Measurements from ENCODE around the gene UBC.
"Not testable (repeated sequence)": the region's sequence is repeated elsewhere in the genome, so short reads cannot be mapped to it uniquely, and the experiment has no call there.

Gene UBC

DNA sequence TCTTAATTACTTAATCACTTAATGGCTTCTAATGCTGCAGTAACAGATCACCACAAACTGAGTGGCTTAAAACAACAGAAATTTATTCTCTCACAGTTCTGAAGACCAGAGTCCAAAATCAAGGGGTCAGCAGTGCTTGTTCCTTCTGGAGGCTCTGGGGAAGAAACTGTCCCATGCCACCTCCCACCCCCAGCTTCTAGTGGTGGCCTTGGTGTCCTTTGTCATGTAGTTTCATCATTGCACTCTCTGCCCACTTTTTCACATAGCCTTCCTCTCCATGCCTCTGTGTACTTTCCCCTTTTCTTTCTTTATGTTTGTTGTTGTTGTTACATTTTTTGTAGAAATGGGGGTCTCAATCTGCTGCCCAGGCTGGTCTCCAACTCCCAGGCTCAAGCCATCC, 16.1 kb upstream of the UBC start:
- no peak for DNase-seq (ENCODE audit: low spot score)

DNA sequence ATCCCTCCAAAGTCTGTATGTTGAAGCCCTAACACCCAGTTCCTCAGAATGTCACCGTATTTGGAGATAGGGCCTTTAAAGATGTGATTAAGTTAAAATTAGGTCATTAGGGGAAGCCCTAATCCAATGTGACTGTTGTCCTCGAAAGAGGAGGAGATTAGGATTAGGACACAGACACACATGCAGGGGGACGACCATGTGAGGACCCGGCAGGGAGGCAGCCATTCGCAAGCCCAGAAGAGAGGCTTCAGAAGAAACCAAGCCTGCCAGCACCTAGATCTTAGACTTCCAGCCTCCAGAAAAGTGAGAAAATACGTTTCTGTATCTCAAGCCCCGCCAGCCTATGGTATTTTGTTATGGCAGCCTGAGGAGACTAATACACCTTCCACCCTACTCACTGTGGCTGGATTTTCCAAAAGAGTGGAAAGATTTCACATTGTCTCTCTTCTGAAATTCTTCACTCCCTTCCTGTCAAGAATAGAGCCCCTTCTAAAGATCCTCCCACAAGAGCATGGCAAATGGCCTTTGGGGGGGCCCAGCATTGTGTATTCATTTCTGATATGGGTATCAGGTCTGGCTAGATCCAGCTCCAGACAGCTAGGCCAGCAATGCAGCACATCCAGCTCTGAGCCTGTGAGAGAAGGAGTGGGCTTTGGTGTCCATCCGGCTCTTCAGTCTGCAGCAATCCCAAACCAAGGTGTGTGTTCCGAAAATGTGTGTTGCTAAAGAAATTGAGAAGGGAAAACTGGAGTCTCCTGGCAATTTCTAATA, 15.4 kb upstream of the UBC start:
- DNase-seq (ENCODE audit: low spot score), result no peak

- DNase-seq (ENCODE audit: low spot score), result no peak
Measured at GRCh38 chr12:124928912-124929530, 14.6 kb upstream of the UBC start.

DNA sequence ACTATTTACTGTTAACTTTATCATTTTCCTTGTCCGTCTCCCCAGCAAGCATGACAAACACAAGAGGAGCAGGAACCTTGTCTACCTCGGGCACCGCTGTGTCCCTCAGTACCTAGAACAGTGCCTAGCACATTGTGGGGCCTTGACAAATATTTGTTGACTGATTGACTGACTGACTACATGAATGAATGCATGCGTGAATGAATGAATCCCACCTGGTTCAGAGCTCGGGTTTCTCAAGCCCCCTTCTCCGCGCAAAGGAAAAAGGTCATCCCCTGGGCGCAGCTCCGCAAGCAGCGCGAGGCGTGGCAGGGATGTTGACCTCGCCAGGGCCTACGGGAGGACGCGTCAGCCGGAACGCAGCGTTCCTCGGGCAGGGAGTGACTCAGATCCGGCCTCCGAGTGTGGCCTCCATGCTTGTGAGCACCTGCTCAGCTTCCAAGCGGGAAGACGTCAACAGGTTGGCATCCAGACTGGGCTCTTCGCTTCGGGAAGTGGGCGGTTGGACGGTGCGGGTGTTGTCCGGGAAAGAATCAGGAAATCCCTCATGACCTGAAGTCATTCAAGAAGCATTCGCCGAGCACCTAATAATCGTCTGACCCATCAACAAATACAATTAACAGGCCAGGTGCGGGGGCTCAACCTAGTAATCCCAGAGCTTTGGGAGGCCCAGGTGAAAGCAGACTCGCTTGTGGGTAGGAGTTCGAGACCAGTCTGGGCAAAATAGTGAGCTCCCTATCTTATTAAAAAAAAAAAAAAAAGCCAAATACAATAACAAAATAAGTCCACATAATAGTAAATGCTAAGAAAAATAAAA, 13.9 kb upstream of the UBC start:
- no peak for DNase-seq (ENCODE audit: low spot score)

DNA sequence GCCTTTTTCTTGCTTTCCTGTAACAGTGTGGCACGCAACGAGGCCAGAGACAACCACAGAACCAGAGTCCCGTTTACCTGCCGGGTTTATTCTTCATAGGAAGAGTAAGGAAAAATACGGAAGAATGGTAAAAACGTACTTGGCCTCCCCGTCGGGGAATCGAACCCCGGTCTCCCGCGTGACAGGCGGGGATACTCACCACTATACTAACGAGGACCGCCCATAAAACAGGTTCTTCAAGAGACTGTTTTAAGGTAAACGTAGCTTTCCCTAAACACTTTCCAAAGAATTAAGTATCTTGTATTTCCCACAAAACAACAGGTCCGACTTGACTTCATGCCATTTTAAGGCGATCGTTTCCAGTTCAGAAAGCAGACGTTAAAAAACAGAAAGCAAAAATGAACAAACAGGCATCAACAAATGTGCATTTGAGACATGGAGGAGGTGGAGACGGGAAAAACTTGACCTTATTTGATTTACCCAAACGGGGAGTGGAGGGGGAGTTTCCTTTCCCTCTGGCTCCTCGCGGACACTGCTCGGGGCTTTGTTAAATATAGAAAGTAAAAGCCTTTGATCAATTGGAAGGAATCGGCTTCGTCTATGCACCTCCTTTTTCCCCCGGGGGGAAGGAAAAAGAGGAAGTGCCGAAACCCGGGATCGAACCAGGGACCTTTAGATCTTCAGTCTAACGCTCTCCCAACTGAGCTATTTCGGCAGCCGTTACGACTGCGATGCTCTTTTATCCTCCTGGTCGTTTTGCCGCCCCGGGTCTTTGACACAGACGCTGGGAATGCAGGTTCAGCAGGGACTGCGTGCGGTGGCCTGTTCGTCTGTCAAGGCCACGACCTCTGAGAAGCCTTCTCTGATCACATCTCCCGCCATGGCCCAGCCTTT, 13.0 kb upstream of the UBC start:
- peak; percentile 86 for DNase-seq (ENCODE audit: low spot score)

GRCh38 chr12:124925782-124926181, 11.3 kb upstream of the UBC start:
- DNase-seq (ENCODE audit: low spot score), result not testable (repeated sequence)

DNA sequence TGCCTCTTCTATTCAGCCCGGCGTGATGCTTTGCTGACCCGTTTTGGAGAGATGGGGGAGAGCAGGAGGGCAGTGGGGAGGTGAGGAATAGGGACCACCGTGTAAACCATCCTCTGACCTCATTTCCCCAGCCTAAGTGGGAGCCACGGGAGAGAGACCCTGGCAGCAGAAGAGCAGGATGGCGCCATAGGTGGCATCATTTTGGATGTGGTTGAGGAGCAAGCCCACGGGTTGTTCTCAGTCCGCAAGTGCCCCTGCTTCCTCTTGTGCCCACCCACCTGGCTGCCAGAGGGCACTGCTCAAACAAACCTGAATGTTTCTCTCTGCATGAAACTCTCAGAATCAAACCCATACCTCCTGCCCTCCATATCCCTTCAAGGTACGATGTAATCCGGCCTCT, 10.7 kb upstream of the UBC start:
- no peak for DNase-seq (ENCODE audit: low spot score)

DNA sequence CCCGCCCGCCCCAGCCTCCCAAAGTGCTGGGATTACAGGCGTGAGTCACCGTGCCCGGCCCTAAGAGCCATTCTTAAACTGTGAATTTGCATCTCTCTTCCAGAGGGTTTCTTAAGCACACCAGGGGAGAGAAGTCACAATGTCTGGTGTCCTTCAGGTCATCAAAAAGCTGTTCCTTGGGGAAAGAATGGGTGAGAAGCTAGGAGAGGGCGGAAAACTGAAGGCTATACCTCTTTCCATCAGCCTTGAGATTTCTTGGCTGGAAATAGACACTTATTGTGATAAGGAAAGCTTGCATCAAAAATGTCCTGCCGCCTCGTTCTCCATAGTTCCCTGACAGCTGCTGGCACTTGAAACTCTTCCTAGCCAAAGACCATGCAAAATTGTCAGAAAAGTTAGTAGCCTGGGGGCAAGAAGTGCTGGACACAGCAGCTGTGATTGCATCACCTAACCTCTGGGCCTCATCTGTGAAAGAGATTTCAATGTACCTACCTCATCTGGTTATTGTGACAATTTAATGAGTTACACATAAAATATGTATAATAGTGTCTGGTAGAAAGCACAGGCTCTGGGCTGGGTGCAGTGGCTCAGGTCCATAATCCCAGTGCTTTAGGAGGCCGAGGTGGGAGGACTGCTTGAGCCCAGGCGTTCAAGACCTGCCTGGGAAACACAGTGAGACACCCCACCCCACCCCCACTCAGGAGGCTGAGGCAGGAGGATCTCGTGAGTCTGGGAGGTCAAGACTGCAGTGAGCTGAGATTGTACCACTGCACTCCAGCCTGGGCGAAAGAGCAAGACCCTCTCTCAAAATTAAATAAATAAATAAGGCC, 9.7 kb upstream of the UBC start:
- no peak for DNase-seq (ENCODE audit: low spot score)

DNA sequence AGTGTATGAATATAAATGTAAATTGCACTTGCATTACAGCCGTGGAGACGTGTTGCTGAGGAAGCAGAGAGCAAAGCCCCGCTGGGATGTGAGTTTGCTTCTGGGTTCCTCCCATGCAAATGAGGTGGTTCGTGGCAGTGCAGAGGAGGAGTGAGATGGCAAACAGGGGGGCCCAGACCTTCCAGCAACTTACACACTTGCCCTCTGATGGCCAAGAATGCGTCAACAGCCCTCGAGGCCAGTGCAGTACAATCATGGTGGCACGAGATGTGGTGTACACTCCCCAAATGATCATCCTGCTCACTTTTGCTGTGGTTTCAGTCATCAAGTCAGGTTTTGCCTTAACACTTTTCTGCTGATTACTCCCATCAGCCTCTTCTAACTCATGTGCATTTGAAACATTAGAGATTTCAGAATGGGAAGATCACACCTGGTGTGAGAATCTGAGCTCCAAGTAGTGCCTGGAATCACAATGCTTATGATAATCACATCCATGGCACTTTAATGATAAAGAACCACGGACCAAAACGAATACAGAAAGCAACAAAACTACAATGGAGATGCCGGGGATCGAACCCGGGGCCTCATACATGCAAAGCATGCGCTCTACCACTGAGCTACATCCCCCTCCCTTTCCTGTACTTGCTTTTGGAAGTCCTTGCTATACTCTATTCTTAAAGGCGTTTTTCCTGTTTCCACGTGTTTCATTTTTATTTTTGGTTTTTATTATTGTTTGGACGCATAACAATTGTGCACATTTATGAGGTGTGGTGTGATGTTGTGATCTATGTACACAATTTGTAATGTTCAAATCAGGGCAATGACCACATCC, 7.0 kb upstream of the UBC start:
- no peak for DNase-seq (ENCODE audit: low spot score)

DNA sequence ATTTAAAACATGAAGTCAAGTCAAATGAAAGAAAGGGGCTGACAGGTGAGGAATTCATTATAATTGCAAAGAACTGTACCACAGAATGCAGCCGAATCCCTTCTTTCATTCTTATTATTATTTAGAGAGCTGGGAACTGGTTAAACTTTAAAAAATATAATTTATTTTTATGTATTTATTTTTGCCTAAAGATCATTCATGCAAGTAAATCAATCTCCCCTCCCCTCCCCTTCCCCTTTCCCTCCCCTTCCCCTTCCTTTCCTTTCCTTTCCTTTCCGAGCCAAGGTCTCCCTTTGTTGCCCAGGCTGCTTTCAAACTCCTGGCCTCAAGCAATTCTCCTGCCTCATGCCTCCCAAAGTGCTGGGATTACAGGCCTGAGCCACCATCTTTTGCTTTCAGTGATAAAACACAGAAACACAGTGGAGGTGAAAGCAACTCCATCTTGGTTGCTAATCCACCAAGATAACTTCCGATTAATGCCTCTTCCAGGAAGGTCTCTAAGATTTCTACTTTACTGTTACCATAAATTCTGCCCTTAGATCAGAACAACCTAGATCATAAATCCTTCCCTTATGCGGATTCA, 6.0 kb upstream of the UBC start:
- DNase-seq (ENCODE audit: low spot score), result no peak

- no peak for DNase-seq (ENCODE audit: low spot score)
Measured at GRCh38 chr12:124919521-124920352, 5.3 kb upstream of the UBC start.

DNA sequence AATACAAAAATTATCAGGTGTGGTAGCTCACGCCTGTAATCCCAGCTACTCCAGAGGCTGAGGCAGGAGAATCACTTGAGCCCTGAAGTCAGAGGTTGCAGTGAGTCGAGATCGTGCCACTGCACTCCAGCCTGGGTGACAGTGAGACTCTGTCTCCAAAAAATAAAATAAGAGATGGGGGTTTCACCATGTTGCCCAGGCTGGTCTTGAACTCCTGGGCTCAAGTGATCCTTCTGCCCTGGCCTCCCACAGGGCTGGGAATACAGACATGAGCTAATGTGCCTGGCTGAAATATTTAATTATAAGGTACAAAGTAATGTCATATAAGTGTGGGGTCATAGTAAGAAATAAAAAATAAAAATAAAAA, 4.2 kb upstream of the UBC start:
- DNase-seq (ENCODE audit: low spot score), result not testable (repeated sequence)

DNA sequence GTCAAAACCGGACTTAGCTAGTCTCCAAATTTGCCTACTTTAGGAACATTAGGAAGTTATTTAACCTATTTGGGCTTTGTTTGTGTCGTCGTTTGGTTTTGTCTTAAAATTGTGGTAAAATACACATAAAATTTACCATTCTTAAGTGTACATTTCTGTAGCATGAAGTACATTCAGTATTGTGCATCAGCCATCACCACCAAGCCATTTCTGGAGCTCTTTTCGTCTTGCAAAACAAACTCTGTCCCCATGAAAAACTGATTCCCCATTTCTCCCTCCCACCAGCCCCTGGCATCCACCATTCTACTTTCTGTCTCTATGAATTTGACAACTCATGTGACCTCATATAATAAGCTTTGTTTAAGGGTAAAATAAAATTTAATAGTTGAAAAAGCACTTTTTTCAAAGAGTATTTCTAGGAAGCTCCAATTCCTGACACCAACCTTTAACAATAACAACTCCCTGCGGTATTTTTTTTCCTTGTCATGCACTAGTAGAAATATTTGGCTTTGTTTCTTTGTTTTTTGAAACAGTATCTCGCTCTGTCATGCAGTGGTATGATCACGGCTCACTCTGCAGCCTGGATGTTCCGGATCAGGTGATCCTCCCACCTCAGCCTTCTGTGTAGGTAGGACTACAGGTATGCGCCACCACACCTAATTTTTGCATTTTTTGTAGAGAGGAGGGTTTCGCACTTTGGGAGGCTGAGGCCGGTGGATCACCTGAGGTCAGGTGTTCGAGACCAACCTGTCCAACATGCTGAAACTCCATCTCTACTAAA, 3.6 kb upstream of the UBC start:
- DNase-seq (ENCODE audit: low spot score), result no peak

- peak; percentile 88 for DNase-seq (ENCODE audit: low spot score)
Measured at GRCh38 chr12:124917135-124917840, 2.8 kb upstream of the UBC start.

DNA sequence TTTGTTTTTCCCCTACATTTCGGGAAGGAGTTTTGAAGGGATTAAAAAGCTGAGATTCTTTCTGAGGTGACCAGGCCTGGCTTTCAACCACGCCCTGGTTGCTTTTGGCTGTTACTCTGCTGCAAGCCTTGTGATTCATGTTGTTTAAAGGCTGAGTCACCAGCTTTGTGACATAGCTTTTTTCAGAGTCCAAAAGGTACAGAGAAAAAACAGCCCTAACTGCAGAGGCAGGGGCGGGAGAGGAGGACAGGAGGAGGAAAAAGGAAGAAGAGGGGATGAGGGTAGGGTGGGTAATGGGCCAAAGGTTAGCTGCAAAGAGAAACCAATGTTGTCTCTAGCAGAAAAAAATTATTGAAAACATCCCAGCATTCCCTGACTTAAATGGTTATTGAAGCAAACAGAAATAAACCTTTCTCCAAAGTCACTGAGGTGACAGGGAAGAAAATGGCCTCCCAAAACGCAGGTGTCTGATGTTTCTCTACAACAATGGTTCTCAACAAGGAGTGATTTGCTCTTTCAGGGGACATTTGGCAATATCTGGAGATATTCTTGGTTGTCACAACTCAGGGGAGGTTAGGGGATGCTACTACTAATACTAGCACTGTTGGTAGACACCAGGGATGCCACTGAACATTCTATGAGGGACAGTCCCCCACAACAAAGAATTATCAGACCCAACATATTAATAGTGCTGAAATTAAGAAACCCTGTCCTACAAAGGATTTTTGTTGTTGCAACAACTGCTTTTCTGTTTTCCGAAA, 2.1 kb upstream of the UBC start:
- no peak for DNase-seq (ENCODE audit: low spot score)

All from D341Med (cell line).